Measurements from ENCODE around the gene LAMA5.

Gene LAMA5

GRCh38 chr20:62361799-62362589, 5.1 kb downstream of the LAMA5 start:
- no peak for DNase-seq

GRCh38 chr20:62360854-62361798, 6.0 kb downstream of the LAMA5 start:
- DNase-seq = no peak

DNA sequence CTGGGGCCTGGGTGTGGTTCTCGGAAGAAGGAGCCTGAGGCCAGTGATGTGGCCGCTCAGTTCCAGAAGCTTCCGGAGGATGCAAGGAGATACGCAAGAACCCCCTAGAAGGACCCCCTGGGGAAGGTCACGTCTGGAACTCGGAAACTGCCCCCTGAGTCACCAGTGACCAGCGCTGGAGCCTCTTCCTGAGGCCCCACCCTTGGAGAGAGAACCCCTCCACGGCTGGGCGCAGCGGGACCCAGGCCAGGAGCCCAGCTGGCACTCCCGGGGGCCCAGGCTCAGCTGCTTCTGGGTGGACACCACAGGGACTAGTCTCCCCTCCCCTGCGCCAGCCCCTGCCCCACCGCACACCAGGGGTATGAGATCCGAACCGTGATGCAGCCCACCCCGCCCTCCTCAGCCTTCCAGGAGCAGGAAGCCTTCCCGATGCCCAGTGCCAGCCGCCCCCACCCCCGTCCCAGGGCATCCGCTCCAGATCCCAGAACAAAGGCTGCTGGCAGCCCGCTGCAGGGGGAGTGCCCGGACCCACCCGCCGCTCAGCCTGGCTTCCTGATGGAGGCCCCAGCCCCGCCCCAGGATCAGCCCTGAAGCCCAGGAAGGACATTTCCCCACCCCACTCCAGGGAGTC, 7.5 kb downstream of the LAMA5 start:
- DNase-seq = peak in 5 of 56 donors; percentile 13 to 64 (median 61)

GRCh38 chr20:62359043-62359490, 8.0 kb downstream of the LAMA5 start:
- DNase-seq = peak in 1 of 56 donors; percentile 61

GRCh38 chr20:62358171-62359042, 8.7 kb downstream of the LAMA5 start:
- DNase-seq = peak in 1 of 56 donors; percentile 29

- no peak for DNase-seq
These were observed 9.4 kb downstream of the LAMA5 start for GRCh38 chr20:62357681-62358080.

GRCh38 chr20:62357187-62357667, 9.9 kb downstream of the LAMA5 start:
- DNase-seq = peak in 1 of 56 donors; percentile 21

DNA sequence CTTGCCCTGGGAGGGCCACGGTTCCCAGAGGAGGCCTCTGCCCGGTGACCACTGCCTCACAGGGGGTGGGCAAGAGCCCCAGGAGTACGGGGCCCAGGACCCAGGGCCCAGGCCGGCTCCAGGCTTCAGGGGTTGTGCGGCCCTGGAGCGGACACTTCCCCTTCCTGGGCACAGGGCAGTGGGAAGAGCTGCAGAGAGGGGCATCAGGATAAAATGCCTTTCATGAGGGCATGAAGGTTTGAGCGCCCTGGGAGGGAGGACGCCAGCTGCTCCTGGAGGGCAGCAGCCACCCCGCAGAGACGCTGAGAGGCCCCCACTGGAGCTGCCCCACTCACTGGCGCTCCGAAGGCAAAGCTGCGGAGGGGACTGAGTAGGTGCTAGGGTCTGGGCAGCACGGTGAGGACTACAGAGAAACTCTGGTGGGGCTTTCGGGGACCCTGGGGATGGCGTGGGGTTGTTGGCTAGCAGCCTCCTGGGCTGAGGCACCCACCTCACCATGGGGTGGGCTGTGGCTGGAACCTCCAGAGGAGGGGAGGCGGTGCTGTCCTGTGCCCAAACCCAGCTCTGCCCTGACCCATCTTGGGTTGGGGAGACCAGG, 10.4 kb downstream of the LAMA5 start:
- DNase-seq = no peak

GRCh38 chr20:62355878-62356588, 11.1 kb downstream of the LAMA5 start:
- DNase-seq = no peak

- peak in 12 of 56 donors; percentile 20 to 59 (median 31) for DNase-seq
These were observed 11.6 kb downstream of the LAMA5 start for GRCh38 chr20:62355516-62355877.

DNA sequence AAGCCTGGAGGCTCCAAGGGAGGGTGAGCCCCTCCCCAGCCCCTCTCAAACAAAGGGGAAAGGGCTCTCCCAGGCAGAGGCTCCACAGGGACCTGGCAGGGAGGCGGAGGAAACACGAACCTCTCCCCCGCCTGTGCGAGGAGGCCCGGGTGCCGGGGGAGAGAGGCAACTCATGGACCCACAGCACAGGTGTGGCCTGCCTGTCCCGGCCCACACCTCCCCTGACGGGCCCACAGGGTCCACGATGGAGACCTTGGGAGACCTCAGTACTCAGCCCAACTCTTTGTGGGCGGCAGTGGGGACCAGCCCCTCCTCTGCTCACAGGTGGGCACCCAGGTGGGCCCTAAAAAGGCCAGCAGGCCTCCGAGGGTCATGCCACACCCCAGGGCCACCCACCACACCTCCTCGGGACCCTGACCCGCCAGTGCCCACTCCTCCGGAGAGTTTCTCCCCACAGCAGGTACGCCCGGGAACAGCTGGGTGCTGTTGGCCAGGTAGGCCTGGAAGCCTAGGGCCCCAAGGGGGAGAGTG, 12.2 kb downstream of the LAMA5 start:
- no peak for DNase-seq

DNA sequence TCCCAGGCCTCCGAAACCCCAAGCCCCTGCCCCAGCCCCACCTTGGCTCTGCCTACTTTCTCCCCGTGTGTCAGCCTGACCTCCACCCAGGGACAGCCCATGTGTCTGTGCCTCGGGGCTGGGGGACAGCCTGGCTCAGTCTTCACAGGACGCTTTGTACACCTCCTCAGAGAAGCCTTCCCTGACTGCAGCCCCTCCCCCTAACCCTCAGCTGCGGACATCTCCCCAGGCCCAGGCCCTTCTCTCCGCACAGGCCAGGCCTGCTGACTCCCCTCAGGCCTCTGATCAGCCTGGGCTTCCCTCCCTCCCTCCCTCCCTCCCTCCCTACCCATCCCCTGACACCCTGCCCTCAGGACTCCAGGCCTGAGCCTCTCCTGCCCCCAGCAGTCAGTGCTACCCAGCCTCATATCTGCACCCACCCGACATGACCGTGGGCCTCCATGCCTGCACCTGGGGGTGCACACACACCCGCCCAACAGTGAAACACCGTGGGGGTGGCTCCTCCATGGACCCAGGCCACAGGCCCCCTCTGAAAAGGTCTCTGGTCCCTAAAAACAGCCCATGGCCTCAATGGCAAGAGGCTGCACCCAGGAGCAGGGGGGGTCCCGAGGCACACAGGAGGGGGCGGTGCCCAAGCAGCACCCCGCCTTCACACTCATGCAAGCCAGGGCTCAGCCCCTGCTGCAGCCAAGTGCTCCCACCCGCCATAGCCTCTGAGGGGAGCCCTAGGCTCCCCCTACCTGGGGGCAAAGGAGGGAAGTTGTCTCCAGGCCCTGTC, 12.9 kb downstream of the LAMA5 start:
- no peak for DNase-seq

DNA sequence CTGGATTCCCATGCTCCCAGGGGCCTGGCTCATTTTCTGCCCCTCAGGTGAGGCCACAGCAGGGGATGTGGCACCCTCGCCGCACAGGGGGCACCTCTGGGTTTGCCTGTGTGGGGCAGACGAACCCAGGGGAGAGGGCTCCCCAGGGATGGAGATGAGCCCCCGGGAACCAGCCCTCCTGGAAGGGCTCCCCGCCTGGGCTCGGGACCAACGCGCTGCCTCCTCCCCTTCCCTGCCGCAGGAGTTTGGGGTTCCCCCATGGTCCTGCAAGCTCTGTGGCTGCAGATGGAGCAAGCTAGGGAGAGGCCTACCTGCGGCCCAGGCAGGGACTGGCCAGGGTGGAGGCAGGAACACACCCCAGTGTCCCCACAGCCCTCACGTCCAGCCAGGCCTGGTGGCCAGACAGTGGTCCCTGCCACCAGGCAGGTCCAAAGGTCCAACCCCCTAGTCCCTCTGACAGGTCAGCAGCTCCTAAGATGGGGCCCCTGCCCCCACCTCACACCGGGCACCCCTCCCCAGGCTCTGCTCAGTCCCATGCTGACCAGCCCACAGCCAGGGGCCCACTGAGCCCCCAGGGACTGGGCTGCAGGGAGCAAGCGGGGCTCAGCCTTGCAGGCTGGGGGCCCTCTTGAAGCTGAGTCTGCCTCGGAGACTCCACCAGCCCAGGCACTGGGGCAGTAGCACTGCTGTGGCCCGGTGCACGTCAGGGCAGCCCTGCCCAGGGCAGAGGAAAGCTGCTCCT, 13.7 kb downstream of the LAMA5 start:
- DNase-seq = no peak

DNA sequence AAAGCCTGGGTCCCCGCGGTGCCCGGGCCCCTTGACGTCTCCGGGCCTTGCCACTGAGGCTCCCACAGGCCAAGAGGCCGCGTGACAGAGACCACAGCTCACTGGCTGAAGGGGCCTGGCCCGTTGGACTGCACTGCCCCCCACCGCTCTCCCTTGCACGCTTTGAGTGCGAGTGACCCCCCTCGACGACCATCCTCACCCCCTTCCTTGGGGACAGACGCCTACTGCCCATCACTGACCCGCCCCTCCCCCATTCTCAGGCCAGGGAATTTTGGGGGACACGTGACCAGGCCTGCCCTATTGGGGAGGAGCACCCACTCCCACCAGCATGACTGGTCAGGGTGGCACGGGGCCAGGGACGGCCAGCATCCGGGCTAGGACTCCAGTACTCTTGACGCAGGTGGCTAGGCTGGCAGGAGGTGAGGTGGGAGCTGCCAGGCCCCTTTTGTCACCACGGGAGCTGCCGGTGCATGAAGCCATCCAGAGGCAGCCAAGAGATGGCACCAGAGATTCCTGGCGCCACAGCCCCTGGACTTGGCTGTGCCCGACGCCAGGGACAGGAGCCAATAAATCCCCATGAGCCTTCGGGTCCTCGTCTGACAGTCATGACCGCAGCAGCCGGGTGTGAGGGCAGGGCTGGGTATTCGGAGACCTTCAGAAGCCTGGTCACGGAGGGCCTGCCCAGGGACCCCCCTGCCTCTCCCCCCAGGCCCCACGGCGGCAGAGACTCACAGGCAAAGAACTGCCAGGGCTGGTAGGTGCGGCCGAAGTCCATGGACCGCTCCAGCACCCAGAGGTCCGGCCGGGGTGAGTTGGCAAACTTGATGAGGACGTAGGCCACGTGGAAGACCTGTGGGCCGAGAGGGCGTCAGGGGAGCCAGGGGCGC, 14.5 kb downstream of the LAMA5 start:
- DNase-seq = peak in 48 of 56 donors; percentile 21 to 84 (median 62)

GRCh38 chr20:62351469-62352401, 15.4 kb downstream of the LAMA5 start:
- DNase-seq = no peak
